C4-2B (cell line): Measurements from ENCODE around the gene ZNF614.

Source experiments
- CTCF ChIP-seq: fragments of 450-650 bp; conservative IDR thresholded peaks from 2 replicates; pipeline ENCODE4 v1.5.1; 2017; ENCODE audit warnings: mild to moderate bottlenecking
- ZFX ChIP-seq: fragments of 450-650 bp; IDR thresholded peaks from 2 replicates; pipeline ENCODE4 v1.6.1; 2017

- TF ChIP-seq CTCF (no peak), ZFX (no peak)
These were observed 50.8 kb downstream of the ZNF614 start for GRCh38 chr19:51977346-51977745.
